ENCODE data around the gene GTF3C5.

DNA sequence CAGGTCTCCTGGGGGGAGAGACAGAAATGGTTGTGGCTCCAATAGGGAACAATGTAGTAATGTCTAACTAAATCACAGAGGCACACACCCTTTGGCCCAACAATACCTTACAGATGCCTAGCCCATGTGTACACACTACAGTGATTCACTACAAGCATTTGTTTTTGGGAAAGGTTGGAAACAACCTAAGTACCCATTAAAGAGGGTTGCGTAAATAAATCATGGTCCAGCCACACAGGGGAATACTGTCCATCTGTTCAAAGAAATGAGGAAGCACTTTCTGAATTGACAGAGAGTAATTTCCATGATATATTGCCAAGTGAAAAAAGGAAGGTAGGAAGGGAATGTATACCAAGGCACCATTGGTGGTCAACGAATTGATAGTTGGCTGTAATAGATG is 22.0 kb upstream of the GTF3C5 start:
- TF ChIP-seq POLR2A (IDR thresholded peaks at IDR 0.05) = no peak
- TF ChIP-seq, protein P1, sequence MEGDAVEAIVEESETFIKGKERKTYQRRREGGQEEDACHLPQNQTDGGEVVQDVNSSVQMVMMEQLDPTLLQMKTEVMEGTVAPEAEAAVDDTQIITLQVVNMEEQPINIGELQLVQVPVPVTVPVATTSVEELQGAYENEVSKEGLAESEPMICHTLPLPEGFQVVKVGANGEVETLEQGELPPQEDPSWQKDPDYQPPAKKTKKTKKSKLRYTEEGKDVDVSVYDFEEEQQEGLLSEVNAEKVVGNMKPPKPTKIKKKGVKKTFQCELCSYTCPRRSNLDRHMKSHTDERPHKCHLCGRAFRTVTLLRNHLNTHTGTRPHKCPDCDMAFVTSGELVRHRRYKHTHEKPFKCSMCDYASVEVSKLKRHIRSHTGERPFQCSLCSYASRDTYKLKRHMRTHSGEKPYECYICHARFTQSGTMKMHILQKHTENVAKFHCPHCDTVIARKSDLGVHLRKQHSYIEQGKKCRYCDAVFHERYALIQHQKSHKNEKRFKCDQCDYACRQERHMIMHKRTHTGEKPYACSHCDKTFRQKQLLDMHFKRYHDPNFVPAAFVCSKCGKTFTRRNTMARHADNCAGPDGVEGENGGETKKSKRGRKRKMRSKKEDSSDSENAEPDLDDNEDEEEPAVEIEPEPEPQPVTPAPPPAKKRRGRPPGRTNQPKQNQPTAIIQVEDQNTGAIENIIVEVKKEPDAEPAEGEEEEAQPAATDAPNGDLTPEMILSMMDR (IDR thresholded peaks at IDR 0.05) = no peak
- TF ChIP-seq EP300 (IDR thresholded peaks at IDR 0.05) = no peak
